NCI-H1930 (cell line): ENCODE data around the gene GPRC5D.

ENCODE experiments used
- DNase-seq, 2 experiments: peaks; one replicate each; lab custom pipeline; 2025; lab: John Stamatoyannopoulos, UW

Gene GPRC5D

DNA sequence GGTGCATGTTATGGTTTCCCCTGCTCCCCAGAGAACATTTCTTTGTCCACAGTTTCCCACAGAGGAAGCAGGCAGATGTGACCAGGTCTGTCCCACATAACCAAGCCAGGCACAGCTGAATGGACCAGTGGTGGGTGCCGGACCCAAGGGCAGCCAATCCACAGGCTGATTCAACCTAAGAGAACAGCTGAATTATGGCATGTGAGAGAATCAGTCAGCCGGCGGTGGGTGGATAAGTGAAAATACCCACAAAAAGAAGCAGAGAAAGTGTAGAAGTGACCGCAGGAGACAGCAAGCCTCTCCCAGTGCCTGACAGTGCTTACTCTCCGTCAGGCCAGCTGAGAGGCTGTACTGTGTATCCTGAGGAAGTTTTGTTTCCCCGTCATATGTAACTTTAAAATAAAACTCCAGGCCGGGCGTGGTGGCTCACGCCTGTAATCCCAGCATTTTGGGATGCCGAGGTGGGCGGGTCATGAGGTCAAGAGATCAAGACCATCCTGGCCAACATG lies 14.9 kb downstream of the GPRC5D start:
- DNase-seq = no peak

GRCh38 chr12:12934556-12934955 lies 17.4 kb downstream of the GPRC5D start:
- DNase-seq = no peak

- DNase-seq = no peak
Observed at GRCh38 chr12:12933742-12934141, 18.2 kb downstream of the GPRC5D start.

DNA sequence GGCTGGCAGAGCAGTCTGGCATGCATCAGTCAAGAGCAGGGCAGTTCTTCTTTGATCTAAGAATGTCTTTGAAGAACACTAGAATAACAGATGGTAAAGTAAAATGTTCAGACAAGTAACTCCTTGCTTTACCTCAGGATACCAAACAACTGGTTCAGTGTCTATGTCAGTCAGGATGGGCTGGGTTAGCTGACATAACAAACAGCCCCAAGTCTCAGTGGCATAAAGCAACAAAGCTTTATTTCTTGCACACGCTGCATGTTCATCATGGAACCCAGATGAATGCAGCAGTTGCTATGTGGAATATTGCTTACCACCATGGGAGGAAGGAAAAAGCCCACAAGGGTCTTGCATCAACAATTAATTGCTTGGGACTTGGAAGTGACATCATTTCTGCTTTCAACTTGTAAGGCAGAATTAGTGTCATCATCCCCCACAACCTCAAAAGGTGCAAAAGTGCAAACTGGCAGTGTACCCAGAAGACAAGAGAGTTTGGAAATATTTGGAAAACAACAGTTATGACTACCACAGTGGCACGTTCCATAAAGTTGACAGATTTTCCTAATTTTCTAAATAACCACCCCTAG lies 21.2 kb downstream of the GPRC5D start:
- no peak for DNase-seq

DNA sequence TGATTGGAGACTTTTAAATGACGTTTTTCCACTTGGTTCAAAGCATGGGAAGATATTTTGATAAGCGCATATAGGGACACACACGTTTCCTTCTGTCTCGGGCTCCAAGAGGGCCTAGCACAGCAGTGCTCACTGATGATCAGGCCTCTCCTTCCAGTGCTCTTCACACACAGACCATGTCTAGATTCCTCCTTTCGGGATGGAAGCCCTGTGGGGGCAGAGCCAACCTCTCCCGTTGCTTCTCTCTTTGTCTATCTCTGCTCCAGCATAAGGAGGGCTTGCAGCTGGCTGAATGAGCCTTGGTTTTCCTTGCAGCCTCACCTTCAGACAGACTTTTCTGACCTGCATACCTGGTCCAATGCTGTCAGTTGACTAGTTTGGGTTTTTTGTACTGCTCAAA lies 22.3 kb downstream of the GPRC5D start:
- no peak for DNase-seq

DNA sequence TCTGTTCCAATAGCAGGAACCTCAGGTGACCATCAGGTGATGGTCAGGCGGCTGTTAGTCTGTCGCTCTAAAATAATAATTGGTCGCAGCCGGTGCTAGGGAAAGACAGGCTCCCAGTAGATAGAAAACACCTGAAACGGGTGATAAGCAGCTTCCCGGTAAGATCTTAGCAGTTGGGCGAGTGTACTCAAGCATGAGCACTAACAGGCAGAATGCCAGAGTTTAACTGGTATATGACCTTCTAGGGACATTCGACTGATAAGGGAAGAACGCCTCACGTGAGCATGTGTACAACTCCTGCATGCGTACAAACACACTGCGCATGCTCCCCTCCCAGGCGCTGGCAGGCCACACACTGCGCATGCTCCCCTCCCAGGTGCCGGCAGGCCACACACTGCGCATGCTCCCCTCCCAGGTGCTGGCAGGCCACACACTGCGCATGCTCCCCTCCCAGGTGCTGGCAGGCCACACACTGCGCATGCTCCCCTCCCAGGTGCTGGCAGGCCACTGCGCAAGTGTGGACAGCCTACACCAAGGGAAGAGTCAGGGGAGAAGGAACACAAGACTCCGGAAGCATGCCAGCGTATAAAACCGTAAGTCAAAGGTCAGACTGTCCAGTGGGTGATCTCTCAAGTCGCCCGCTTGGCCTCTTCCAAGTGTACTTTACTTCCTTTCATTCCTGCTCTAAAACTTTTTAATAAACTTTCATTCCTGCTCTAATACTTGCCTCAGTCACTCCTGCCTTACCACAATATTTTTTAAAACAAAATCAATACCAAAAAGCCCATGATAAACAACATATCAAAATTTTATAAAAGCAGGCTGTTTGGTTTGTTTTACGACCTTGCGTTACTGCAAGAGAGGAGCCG lies 24.5 kb downstream of the GPRC5D start:
- peak; percentile 86 to 90 for DNase-seq

DNA sequence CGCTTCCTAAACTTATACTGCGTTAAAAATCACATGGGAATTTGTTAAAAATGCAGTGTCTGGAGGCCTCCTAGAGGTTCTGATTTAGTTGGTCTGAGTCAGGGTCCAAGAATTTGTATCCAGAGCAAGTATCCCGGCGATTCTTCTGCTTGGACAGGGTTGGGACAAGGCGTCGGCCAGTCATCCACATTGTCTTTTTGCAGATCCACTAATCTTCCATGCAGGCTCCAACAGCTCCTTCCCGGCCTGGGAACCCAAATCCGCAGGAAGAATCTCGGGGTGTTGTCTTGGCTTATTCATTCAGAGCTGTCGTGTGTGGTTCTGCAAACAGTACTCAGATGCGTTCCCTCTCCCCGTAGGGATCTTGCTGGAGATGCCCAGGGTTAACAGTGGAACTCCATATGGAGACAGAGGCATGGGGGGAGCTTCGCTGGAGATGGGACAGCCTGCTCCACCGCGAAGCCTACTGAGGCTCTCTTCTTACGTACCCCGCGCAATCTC lies 25.3 kb downstream of the GPRC5D start:
- no peak for DNase-seq

- no peak for DNase-seq
Observed at GRCh38 chr12:12925388-12925787, 26.6 kb downstream of the GPRC5D start.

- DNase-seq = no peak
Observed at GRCh38 chr12:12924169-12924568, 27.8 kb downstream of the GPRC5D start.

DNA sequence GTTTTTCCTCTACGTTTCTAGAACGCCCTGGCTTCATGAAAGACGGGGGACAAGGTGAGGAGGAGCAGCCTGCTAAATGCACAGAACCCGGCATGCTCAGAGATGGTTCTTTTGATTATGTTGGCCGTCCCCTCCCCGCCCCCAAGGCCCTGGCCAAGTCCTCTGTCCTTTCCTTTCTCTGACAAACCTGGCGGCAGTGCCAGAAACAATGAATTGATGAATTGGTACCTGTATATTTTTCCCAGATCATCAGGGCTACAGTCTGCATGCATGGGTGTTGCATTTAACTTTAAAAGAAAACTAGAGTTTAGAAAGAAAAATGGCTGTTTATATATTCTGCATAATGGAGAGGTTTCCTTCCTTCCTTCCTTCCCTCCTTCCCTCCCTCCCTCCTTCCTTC lies 29.0 kb downstream of the GPRC5D start:
- DNase-seq = no peak

DNA sequence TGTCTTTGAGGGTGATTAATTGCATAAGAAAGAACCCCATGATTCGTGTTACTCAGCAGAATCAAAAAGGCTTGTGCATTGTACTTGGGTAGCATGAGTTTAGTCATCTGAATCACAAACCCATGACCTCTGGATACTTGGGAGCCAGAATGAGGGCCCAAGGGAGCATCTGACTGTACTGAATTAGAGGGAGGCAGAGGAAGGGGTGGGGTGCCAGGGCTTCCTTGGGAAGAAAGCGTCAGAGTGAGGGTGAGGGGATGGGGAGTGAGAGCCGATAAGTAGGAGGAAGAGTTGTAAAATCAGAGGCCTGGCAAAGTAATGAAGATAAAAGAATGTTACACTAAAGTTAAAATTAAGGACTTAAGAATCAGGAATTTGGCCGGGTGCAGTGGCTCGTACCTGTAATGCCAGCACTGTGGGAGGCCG lies 29.8 kb downstream of the GPRC5D start:
- DNase-seq = no peak

DNA sequence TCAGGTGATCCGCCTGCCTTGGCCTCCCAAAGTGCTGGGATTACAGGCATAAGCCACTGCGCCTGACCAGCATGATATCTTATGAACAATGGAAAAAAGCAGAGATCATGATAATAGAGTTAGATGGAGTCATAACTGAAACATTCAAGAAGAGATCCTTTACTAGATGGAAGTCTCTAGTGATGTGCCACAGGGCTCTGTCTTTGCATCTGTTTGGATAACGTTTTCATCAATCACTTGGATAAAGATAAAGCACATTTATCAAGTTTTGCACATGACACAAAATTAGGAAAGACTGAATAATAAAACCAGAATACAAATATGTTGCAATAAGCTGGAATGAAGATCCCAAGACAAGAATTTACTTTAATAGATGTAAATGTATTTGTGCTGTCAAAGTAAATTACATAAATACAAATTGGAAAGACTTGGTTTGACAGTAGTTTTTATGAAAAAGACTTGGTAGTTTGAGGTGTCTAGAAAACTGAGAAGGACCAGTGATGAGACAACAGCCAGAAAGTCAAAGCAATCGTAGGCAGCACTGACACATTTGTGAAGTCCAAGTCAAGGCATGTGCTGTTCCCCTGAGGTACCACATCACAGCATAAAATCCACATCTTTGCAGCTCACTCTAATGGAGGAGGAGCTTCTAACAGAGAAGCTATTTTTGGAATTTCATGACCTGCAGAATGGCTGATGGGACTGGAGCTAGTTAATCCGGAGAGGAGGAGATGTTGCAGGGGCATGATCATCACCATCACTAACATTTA lies 32.1 kb downstream of the GPRC5D start:
- no peak for DNase-seq

GRCh38 chr12:12918781-12919389 lies 33.1 kb downstream of the GPRC5D start:
- no peak for DNase-seq

DNA sequence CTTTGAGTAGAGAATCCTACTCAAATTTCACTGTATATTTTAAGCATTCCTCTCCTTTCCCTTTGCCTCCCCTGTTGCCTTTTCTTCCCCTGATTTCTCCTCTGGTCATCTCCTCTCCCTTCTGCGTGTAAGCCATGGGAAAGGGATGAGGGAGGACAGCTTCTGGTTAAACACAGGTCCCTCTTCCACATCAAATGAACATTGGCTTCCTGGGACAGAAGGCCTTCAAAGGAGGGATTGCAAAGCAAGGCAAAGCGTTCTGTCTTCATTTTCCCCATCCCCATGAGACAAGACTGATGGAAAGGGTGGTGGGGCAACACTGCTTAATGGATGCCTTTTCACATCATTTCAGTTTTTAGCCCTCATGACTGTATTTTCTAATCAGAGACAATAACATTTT lies 34.5 kb downstream of the GPRC5D start:
- no peak for DNase-seq

DNA sequence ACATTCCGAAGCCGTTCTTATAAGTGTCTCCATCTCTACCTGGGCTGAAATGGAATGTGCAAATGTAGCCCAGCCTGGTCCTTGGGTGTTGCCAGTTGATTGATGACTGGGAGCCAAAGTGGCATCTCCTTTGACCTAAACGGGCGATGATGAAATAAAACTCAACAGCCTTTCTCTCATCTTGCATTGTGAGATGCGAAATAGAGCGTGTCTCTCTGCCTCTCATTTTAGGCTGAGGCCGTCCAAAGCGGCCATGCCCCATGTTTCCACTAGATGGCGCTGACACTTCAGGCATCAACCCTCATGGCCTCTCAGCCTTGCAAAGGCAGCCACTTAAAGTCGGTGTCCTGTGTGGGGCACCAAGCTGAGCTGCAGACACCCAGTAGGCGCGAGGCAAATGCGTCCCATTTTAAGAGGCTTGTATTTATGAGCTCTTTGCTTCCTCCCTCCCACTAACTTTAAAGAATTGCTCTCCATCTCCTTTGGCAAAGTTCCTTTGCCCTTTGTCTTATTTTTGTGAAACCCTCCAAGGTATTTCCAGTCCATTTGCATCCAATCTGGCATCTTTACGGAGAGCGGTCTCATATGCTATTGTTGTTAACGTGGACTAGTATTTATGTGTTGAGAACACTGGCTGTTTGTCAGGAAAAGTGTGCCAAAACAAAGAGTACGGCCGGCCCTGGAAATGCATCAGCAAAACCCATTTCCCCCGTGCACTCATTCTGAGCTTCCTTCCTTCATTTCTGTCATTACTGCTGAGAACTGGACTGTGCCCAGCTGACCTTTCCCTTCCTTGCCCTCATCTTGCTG lies 35.6 kb downstream of the GPRC5D start:
- peak; percentile 68 to 84 for DNase-seq

GRCh38 chr12:12915656-12916055 lies 36.3 kb downstream of the GPRC5D start:
- no peak for DNase-seq

DNA sequence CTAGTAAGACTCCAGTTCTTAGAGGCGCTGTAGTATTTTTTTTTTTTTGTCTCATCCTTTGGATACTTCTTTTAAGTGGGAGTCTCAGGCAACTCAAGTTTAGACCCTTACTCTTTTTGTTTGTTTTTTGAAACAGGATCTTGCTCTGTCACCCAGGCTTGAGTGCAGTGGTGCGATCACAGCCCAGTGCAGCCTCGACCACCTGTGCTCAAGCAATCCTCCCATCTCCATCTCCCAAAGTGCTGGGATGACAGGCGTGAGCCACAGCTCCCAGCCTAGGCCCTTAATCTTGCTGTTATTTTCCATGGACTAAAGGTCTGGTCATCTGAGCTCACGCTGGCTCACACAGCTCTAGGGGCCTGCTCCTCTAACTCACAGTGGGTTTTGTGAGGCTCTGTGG lies 39.3 kb downstream of the GPRC5D start:
- DNase-seq = no peak

DNA sequence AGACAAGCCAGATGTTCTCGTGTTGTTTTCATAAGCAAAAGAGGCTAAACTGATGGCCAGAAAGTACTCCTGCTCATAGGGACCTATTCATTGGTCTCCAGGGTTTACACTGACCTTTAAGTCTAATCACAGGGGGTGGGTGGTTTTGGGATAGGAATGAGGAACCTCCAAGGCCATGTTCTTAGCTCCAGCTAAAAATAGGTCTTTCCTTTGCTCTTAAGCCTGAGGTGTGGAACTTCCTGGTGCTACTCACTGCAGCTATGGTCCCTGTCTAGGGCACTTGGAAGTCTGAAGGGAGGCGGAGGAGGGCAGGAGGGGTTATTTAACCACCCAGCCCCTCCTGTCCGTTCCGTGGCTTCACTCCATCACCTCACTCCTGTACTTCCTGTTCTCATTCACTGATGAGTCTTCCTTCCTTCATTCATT lies 42.0 kb downstream of the GPRC5D start:
- no peak for DNase-seq

GRCh38 chr12:12909228-12909994 lies 42.6 kb downstream of the GPRC5D start:
- no peak for DNase-seq

- no peak for DNase-seq
Observed at GRCh38 chr12:12908711-12909110, 43.3 kb downstream of the GPRC5D start.
